Body of pancreas (tissue), 4 donors: ENCODE data around the gene SYT10.

Experiments used
- CTCF ChIP-seq, 7 experiments: fragments of 450-650 bp in 4 of 7; fragments of 200-600 bp in 3 of 7; sonication (generic) in 3 of 7; IDR thresholded peaks; one replicate each; pipeline ENCODE4 v1.5.1; 2016 to 2019; ENCODE audit warnings: antibody characterized with exemption in 7 of 7
- POLR2A ChIP-seq, 3 donors: fragments of 450-650 bp; IDR thresholded peaks; one replicate each; pipeline ENCODE4 v1.6.1; 2016; ENCODE audit warnings: antibody characterized with exemption in 3 of 3, mild to moderate bottlenecking in 2 of 3

DNA sequence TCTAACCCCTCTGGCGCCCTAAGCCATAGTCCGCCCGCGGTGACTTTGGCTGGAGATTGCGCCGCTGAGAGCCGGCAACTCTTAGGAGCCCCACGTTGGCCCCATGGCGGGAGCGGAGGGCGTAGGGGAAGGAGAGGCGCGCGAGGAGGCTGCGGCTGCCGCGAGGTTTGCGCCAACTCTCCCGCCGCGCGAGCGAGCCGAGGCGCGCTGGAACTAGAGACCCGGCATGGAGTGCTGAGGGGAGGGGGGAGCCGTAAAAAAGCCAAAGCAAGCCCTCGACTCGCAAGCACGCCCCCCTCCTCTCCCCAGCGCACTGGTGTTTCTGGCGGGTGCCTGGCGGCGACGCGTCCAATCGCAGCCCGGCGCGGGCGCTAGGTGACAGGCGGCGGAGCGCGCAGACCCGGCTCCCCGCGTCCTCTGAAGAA, at the start of gene SYT10:
- TF ChIP-seq POLR2A (IDR thresholded peaks at IDR 0.05) = no peak
- TF ChIP-seq CTCF (IDR thresholded peaks at IDR 0.05) = no peak
